ENCODE data around the gene IFNAR2.

The IFNAR2 gene

GRCh38 chr21:33229784-33230544, at the start of gene IFNAR2:
Gene IFNAR2, plus strand, starts transcription at chr21:33229938. Its CDS starts 11,985 bp downstream, at chr21:33241923.
- peak; percentile 72 for DNase-seq

- DNase-seq: no peak
Observed at GRCh38 chr21:33185852-33186251, 43.9 kb upstream of the IFNAR2 start.

GRCh38 chr21:33187276-33187675, 42.5 kb upstream of the IFNAR2 start:
- no peak for DNase-seq

DNA sequence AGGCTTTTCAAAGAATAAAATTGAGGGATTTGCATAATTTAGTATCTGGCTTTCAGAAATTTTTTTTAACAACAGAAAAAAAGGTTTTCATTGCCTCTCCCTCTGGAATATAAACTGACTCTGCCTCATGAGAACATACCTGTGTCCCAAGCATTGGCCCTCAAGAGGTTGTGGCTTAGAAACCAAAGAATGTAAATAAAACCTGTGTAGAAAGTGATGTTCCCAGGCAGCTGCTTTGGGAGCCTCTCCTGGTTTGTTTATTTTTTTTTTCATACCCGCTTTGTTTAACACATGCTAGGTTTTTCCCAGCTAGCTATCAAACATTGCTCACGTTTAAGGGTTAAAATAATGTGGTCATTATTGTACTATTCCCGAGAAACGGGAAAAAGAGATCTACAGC, 40.5 kb upstream of the IFNAR2 start:
- no peak for DNase-seq

DNA sequence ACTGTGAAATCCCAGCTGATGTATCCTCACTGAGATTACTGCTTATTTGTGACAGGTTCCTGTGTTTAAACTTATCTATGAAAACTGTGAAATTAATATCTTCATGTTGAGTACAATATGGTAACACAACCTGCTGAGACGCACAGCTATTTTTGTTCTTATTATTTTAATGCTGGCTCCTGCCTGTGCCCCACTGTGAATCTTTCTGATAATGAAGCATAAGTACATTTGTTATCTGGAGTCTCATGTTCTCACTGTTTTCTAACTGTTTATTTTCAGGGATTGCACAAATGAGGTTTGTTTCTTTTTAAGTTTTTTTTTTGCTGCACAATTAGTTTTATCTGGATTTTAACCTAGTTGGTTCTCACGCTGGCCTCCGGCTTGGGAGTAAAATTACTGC, 39.9 kb upstream of the IFNAR2 start:
- no peak for DNase-seq

DNA sequence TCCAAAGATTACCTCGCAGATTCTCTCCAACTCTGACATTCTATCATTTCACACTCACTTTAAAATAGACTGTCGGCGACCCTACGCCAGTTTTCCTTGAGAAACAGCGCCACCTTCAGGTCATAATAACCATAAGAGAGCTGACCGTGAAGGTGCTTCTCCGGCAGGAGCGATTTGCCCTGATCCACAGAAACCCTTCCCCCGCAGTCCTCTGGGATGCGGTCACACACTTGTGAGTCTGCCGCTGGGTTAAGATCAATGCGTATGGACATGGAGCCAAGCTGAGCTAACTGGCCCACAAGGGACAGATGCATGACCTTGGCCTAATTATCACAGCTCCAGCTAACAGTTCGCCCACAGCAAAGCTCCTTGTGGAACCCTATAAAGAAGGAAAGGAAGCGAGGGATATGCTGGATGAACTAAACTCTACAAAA, 32.8 kb upstream of the IFNAR2 start:
- DNase-seq: peak; percentile 54

GRCh38 chr21:33197496-33197895, 32.2 kb upstream of the IFNAR2 start:
- no peak for DNase-seq

DNA sequence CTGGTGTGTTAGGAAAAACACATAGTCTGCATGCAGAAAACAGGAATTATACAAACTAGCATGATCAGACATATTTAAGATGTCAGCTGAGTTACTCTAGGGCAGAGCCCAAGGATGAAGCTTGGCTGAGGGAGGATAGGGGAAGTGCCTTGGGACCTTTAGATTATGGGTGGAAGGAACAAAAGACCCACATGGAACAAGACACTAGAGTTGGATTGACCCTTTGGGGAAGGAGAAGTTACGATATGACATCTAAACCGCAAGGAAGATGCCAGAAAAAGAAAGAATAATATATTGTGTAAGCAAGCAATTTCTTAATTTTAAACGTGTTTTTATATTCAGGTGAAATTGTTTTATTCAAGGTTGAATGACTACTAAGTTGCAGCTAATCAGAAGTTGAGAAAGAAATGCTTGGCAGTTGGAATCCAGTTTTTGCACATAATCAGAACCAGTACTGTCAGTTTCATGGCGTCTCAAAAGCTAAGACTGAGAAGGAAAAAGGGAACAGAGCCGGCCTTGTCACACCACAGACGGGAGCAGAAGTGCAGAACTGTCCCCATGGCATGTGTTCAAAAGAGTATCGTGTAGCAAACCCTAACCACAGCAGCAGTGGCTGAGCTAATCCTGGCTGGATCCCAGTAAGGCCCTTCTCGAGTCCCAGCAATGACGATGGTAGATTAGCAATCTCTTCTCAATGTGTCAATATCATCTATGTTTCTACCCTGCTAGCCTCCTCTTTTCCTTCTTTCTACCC, 31.2 kb upstream of the IFNAR2 start:
- DNase-seq: no peak

DNA sequence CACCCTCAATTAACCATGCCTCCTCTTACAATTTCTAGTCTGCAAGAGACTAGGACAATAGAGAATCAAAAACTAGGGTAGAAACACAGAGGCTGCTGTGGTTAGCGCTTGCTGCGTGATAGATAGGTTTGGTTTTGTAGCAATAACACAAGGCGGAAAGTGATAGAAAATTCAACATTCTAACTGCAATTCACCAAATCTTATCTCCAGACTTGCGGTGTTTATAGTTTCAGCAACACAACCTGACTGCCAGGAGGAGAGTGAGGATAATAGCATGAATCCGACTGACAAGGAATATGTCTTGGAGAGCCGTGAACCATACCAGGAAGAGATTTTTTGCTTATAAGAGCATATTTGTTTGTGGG, 30.7 kb upstream of the IFNAR2 start:
- no peak for DNase-seq

GRCh38 chr21:33199516-33200217, 30.1 kb upstream of the IFNAR2 start:
- peak; percentile 80 for DNase-seq

DNA sequence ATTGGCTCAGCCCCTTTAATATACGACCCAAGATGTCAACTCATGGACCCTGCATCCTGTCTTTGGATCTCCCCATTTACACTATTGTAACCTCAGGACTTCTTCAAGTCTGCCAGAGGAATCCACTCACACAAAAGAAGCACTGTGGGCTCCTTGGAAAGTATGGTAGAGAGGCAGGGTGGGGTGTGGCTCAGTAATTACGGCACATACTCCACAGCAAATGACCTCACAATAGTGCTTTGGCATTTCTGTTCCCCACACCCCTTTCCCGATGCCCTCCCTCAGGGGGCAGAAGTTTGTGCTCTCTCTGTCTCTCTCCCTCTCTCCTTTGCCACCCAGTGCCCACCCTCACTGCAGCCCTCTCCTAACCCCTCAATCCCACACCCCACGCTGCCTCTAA, 27.8 kb upstream of the IFNAR2 start:
- no peak for DNase-seq

DNA sequence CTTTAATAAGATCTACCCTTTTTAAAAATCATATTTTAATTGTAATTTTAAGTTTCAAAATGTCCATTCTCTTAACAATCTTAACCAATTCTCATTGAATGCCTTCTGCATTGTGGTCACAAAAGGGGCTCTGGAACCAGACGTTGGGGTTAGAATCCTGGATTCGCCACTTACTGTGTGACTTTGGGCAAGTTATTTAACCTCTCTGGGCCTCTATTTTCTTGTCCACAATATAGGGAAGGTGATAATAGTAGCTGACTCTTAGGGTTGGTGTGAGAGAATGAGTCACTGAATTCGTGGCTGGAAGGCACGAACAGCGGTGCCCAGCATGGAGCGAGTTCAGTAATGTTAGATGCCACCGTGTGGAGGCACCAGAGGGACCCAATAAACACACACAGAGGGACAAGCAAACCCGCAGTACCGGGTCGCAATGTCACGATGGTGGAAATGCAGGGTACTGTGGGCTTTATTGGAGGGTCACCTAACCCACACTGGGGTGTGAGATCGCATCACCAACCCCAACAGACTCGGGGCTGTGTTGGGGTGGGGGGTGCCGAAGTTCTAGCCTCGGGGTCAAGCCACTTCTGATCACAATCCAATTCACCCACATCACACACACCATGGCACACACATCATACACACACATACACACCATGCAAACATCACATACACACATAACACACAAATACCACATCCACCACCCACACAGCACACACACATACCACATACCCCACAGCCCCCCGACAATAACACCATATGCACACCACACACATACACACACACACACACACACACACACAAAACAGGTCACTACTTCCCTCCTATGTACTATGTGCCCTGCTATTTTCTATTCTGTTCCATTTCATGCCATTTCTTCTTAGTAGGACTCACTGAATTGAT, 27.0 kb upstream of the IFNAR2 start:
- DNase-seq: no peak

DNA sequence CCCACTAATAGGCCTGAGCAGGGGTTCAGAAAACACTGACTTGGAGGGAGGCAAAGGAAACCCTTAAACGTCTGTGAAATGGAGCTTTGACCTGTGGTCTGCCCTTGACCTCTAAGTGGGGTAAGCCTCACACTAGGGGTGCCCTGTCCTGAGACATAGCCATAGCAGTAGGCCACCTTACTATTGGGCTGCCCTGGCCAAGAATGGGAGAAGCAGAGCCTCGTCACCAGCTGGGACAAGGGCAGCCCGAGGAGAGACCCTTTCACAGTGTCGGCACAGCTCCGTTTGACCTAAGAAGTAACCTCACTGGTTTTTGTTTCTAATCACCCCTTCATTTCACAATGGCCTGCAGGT, 26.4 kb upstream of the IFNAR2 start:
- no peak for DNase-seq

DNA sequence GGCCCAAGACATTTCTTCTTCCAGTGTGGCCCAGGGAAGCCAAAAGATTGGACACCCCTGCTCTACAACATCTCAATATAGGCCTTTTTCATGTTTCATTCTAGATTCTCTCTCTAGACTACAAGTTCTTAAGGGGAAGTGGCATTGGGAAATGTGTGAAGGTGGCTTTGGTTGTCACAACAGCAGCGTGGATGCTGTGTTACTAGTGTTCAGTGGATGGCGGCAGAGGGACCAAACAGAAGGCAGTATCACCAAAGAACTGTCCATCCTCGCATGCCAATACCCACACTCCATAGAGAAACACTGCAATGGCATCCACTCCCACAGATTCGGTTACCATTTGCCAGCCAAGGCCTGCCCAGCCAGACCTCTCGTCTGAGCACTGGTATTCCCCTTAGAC, 24.3 kb upstream of the IFNAR2 start:
- DNase-seq: no peak

DNA sequence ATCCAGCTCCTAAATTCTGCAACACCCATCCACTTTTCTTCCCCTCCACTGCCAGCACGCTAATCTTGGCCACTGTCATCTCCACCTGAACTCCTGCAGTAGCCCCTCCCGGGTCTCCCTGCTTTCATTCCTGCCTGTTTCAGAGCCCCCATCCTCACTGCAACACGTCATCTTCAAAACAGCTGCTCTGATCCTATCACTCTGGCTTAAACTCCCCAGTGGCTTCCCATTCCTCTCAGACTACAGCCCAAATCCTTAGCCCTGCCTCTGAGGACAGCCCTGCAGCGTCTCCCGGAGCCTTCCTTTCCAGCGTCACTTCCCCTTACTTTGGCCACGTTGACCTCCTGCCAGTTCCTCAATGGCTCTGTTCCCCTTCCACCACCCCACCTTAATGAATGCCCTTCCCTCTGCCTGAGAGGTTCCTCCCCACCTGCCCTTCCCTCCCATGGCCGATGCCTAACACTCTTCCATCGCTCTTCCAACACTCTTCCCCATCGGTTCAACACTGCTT, 22.9 kb upstream of the IFNAR2 start:
- no peak for DNase-seq

- no peak for DNase-seq
Observed at GRCh38 chr21:33207449-33208149, 22.1 kb upstream of the IFNAR2 start.

- no peak for DNase-seq
Observed at GRCh38 chr21:33208534-33208933, 21.2 kb upstream of the IFNAR2 start.

DNA sequence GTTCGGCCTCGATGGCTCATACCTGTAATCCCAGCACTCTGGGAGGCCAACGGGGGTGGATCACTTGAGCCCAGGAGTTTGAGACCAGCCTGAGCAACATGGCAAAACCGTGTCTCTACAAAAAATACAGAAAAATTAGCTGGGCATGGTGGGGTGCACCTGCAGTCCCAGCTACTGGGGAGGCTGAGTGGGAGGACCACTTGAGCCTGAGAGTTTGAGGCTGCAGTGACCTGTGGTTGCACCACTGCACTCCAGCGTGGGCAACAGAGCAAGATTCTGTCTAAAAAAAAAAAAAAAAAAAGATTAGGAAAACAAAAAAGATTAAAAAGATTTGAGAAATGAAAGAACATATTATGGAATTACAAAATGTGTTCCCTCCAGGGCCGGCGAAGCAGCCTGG, 18.4 kb upstream of the IFNAR2 start:
- no peak for DNase-seq

- no peak for DNase-seq
Observed at GRCh38 chr21:33211732-33212131, 18.0 kb upstream of the IFNAR2 start.

GRCh38 chr21:33212159-33212851, 17.4 kb upstream of the IFNAR2 start:
- DNase-seq: no peak

GRCh38 chr21:33214056-33214455, 15.7 kb upstream of the IFNAR2 start:
- no peak for DNase-seq

Data from activated T-cell treated with anti-CD3 and anti-CD28 coated beads for 4 hours (primary cell).